Measurements from ENCODE around the gene PAQR9. TPM values are rescaled to one million over a fixed set of nuclear protein-coding genes. Genes with fewer than 3 reads are reported as not detected.

PAQR9 gene
- total RNA-seq, 1 experiment from 2014 or later, result 0.17 TPM

DNA sequence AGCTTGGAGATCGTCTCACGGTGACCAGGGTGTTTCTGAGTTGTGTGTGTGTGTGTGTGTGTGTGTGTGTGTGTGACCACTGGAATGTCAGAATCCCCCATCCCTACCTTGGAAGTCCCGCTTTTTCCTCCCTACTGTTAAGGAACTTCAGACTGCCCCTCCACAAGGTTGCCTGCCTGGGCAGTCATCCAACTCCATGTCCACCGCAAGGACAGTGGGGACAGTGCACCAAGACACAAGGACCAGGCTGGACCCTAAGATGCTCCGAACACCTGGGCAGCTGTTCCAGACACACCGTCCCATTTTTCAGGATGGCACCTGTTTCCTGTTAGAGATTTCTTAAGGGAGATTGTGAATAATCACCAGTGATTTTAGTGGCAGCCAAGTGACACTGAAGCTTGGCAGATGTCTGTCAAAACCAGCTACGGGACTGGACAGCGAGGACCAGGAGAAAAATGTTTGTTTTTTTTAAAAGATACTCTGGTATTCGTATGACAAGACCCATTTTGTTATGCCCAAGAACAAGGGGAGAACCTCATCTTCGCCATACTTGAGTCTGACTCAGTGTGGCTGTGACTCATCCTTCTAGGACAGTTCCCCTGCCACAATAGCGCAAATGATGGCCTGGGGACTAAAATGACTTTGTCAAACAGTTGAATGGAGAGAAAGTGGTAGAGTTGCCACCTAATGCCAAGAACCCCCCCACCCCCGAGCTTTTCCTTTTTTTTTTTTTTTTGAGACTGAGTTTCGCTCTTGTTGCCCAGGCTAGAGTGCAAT lies 15.5 kb downstream of the PAQR9 start (continued):
- TF ChIP-seq FOSL1 (IDR thresholded peaks at IDR 0.05; ENCODE audit: low read depth), result peak; percentile 46

DNA sequence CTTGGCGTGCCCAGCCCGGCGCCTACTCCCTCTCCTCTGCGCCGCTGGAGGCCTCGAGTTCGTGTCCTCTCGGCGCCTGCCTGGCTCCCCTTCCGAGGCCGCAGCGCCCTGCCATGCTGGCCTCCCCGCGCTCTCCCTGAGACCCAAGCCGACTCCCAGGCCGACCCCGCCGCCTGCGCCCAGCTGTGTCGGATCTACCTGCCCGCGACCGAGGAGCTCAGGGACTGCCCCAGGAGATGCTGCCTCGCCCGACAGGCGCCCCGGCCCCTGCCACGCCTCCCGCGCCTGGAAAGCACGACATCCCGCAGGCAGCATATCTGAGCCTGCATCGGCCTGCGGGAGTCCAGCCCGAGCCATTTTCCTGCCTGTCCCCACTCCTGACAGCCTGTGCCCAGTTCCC lies 16.1 kb downstream of the PAQR9 start:
- DNase-seq (ENCODE audit: low read depth, low spot score) (no peak), ATAC-seq (no peak)
- H3K4me1 ChIP-seq (ENCODE audit: control insufficient read depth in 1 of 2, insufficient read depth in 2 of 2, low read length in 2 of 2), result peaks cover 0 to 5% of the 10 kb centered on the region in 2 experiments; a peak in 1 of 4 replicates
- no peaks in the 10 kb centered on the region for H3K36me3 ChIP-seq (ENCODE audit: control insufficient read depth in 1 of 2, insufficient read depth in 2 of 2, low read length in 2 of 2)
- ChIA-PET RAD21 (ENCODE audit: low non-redundant PET in 1 of 2, low total read pairs in 2 of 2, uncharacterized antibody in 2 of 2, unreplicated experiment in 2 of 2) (no interaction called here), CTCF (no interaction called here), POLR2A (no interaction called here)
- H4K20me1 ChIP-seq (ENCODE audit: insufficient read depth), result no peaks in the 10 kb centered on the region
- intact Hi-C loops (cut with micrococcal nuclease), result no loop called here
- H3K27me3 ChIP-seq (ENCODE audit: insufficient read depth, low read length), result no peaks in the 10 kb centered on the region
- H3K4me3 ChIP-seq (replicated peaks in 1 of 2; ENCODE audit: low read depth in 1 of 2, low read length in 2 of 2), result no peak overlapping the region
- no TSS peak for BruUV-seq (replicated peaks)
- no peak for TF ChIP-seq CBX3 (IDR thresholded peaks at IDR 0.05; ENCODE audit: low read depth)
- no peak overlapping the region for H3K9ac ChIP-seq (ENCODE audit: low read length)
- no peaks in the 10 kb centered on the region for H3K79me2 ChIP-seq (ENCODE audit: insufficient read depth, low read length)
- H3K27ac ChIP-seq (ENCODE audit: low read depth, low read length), result no peak overlapping the region
- H3K9me3 ChIP-seq (ENCODE audit: control insufficient read depth in 1 of 2, insufficient read depth in 1 of 2, low read depth in 1 of 2, low read length in 2 of 2), result no peaks in the 10 kb centered on the region
- no peak overlapping the region for H3K4me2 ChIP-seq (ENCODE audit: low read length)
- H3K9me2 ChIP-seq (ENCODE audit: insufficient read depth), result no peaks in the 10 kb centered on the region
- H2AFZ ChIP-seq (ENCODE audit: low read depth, low read length, poor library complexity, severe bottlenecking), result no peak overlapping the region

DNA sequence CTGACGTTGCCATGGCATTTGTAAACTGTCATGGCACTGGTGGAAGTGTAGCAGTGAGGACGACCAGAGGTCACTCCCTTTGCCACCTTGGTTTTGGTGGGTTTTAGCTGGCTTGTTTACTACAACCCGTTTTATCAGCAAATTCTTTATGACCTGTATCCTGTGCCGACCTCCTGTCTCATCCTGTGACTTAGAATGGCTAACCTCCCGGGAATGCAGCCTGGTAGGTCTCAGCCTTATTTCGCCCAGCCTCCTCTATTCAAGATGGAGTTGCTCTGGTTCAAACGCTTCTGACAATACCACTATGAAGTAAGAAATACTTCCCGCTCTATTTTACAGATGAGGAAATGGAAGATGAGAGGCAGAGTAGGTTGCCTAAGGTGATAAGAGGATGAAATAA lies 16.6 kb downstream of the PAQR9 start:
- Histone ChIP-seq H3K9me2 (ENCODE audit: insufficient read depth) (no peaks in the 10 kb centered on the region), H3K79me2 (ENCODE audit: insufficient read depth, low read length) (no peaks in the 10 kb centered on the region), H3K4me2 (ENCODE audit: low read length) (no peak overlapping the region), H3K27ac (ENCODE audit: low read depth, low read length) (no peak overlapping the region), H3K27me3 (ENCODE audit: insufficient read depth, low read length) (no peaks in the 10 kb centered on the region), H3K4me3 (replicated peaks in 1 of 2; ENCODE audit: low read depth in 1 of 2, low read length in 2 of 2) (no peak overlapping the region), H3K9me3 (ENCODE audit: control insufficient read depth in 1 of 2, insufficient read depth in 1 of 2, low read depth in 1 of 2, low read length in 2 of 2) (no peaks in the 10 kb centered on the region), H2AFZ (ENCODE audit: low read depth, low read length, poor library complexity, severe bottlenecking) (no peak overlapping the region), H3K4me1 (ENCODE audit: control insufficient read depth in 1 of 2, insufficient read depth in 2 of 2, low read length in 2 of 2) (peaks cover 0 to 5% of the 10 kb centered on the region in 2 experiments; a peak in 1 of 4 replicates), H3K9ac (ENCODE audit: low read length) (no peak overlapping the region), H3K36me3 (ENCODE audit: control insufficient read depth in 1 of 2, insufficient read depth in 2 of 2, low read length in 2 of 2) (no peaks in the 10 kb centered on the region), H4K20me1 (ENCODE audit: insufficient read depth) (no peaks in the 10 kb centered on the region)
- no peak for ATAC-seq
- POLR2A ChIA-PET, result no interaction called here
- CTCF ChIA-PET, result no interaction called here
- RAD21 ChIA-PET (ENCODE audit: low non-redundant PET in 1 of 2, low total read pairs in 2 of 2, uncharacterized antibody in 2 of 2, unreplicated experiment in 2 of 2), result no interaction called here
- no TSS peak for BruUV-seq (replicated peaks)
- intact Hi-C loops (cut with micrococcal nuclease), result no loop called here
- TF ChIP-seq ZNF274 (IDR thresholded peaks at IDR 0.05; ENCODE audit: low read depth, low read length) (no peak), SIN3A (IDR thresholded peaks at IDR 0.05; ENCODE audit: low read depth) (no peak), ELF1 (IDR thresholded peaks at IDR 0.05; ENCODE audit: borderline replicate concordance, low read depth) (no peak), POLR2A (IDR thresholded peaks at IDR 0.05; ENCODE audit: borderline replicate concordance, extremely low read depth, insufficient read depth, insufficient read length) (no peak), SRF (IDR thresholded peaks at IDR 0.05; ENCODE audit: low read depth) (no peak)
- TF ChIP-seq, protein P1, sequence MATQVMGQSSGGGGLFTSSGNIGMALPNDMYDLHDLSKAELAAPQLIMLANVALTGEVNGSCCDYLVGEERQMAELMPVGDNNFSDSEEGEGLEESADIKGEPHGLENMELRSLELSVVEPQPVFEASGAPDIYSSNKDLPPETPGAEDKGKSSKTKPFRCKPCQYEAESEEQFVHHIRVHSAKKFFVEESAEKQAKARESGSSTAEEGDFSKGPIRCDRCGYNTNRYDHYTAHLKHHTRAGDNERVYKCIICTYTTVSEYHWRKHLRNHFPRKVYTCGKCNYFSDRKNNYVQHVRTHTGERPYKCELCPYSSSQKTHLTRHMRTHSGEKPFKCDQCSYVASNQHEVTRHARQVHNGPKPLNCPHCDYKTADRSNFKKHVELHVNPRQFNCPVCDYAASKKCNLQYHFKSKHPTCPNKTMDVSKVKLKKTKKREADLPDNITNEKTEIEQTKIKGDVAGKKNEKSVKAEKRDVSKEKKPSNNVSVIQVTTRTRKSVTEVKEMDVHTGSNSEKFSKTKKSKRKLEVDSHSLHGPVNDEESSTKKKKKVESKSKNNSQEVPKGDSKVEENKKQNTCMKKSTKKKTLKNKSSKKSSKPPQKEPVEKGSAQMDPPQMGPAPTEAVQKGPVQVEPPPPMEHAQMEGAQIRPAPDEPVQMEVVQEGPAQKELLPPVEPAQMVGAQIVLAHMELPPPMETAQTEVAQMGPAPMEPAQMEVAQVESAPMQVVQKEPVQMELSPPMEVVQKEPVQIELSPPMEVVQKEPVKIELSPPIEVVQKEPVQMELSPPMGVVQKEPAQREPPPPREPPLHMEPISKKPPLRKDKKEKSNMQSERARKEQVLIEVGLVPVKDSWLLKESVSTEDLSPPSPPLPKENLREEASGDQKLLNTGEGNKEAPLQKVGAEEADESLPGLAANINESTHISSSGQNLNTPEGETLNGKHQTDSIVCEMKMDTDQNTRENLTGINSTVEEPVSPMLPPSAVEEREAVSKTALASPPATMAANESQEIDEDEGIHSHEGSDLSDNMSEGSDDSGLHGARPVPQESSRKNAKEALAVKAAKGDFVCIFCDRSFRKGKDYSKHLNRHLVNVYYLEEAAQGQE (IDR thresholded peaks at IDR 0.05; ENCODE audit: low read depth), result no peak
- DNase-seq (ENCODE audit: low read depth, low spot score), result no peak
